Measurements from ENCODE around the gene ATRAID.

The ATRAID gene

GRCh38 chr2:27222407-27222806, 10.6 kb downstream of the ATRAID start:
- TF ChIP-seq CTCF (IDR thresholded peaks at IDR 0.05; ENCODE audit: low read depth, low read length, poor library complexity, severe bottlenecking): no peak
- no peak for TF ChIP-seq EZH2phosphoT487 (IDR thresholded peaks at IDR 0.05; ENCODE audit: borderline replicate concordance, low read length)
- Histone ChIP-seq H3K27me3 (ENCODE audit: control insufficient read depth, low read length) (no peaks in the 10 kb centered on the region), H4K20me1 (ENCODE audit: control insufficient read depth, insufficient read depth, low read depth, low read length) (no peaks in the 10 kb centered on the region), H3K27ac (ENCODE audit: low read depth, low read length) (no peak overlapping the region), H3K4me2 (ENCODE audit: low read length) (no peak overlapping the region), H3K79me2 (ENCODE audit: control insufficient read depth, low read length) (peaks cover 29% of the 10 kb centered on the region), H3K36me3 (ENCODE audit: control insufficient read depth, low read length) (peaks cover 88% of the 10 kb centered on the region), H3K9me3 (ENCODE audit: control insufficient read depth, insufficient read depth, low read length) (no peaks in the 10 kb centered on the region), H3F3A (ENCODE audit: control insufficient read depth, insufficient read depth) (peaks cover 9% of the 10 kb centered on the region), H3K4me1 (ENCODE audit: control insufficient read depth, low read length) (peaks cover 30% of the 10 kb centered on the region), H3K4me3 (ENCODE audit: low read length) (no peak overlapping the region), H3K9me2 (replicated peaks; ENCODE audit: control insufficient read depth, low read length) (no peaks in the 10 kb centered on the region)

GRCh38 chr2:27223416-27223815, 11.6 kb downstream of the ATRAID start:
- Histone ChIP-seq H3K27ac (ENCODE audit: low read depth, low read length) (no peak overlapping the region), H3F3A (ENCODE audit: control insufficient read depth, insufficient read depth) (peaks cover 2% of the 10 kb centered on the region), H3K36me3 (ENCODE audit: control insufficient read depth, low read length) (peaks cover 88% of the 10 kb centered on the region), H3K9me2 (replicated peaks; ENCODE audit: control insufficient read depth, low read length) (no peaks in the 10 kb centered on the region), H3K4me3 (ENCODE audit: low read length) (no peak overlapping the region), H3K27me3 (ENCODE audit: control insufficient read depth, low read length) (no peaks in the 10 kb centered on the region), H4K20me1 (ENCODE audit: control insufficient read depth, insufficient read depth, low read depth, low read length) (no peaks in the 10 kb centered on the region), H3K79me2 (ENCODE audit: control insufficient read depth, low read length) (peaks cover 18% of the 10 kb centered on the region), H3K4me2 (ENCODE audit: low read length) (no peak overlapping the region), H3K9me3 (ENCODE audit: control insufficient read depth, insufficient read depth, low read length) (no peaks in the 10 kb centered on the region), H3K4me1 (ENCODE audit: control insufficient read depth, low read length) (peaks cover 20% of the 10 kb centered on the region)
- TF ChIP-seq CTCF (IDR thresholded peaks at IDR 0.05; ENCODE audit: low read depth, low read length, poor library complexity, severe bottlenecking): no peak
- TF ChIP-seq EZH2phosphoT487 (IDR thresholded peaks at IDR 0.05; ENCODE audit: borderline replicate concordance, low read length): no peak

GRCh38 chr2:27225526-27225925, 13.7 kb downstream of the ATRAID start:
- H3K4me3 ChIP-seq (ENCODE audit: low read length): no peak overlapping the region
- H3K4me2 ChIP-seq (ENCODE audit: low read length): no peak overlapping the region
- no peaks in the 10 kb centered on the region for H3K9me2 ChIP-seq (replicated peaks; ENCODE audit: control insufficient read depth, low read length)
- no peaks in the 10 kb centered on the region for H3K9me3 ChIP-seq (ENCODE audit: control insufficient read depth, insufficient read depth, low read length)
- TF ChIP-seq EZH2phosphoT487 (IDR thresholded peaks at IDR 0.05; ENCODE audit: borderline replicate concordance, low read length) (no peak), CTCF (IDR thresholded peaks at IDR 0.05; ENCODE audit: low read depth, low read length, poor library complexity, severe bottlenecking) (no peak)
- H3K4me1 ChIP-seq (ENCODE audit: control insufficient read depth, low read length): no peaks in the 10 kb centered on the region
- H3K27ac ChIP-seq (ENCODE audit: low read depth, low read length): no peak overlapping the region
- H3F3A ChIP-seq (ENCODE audit: control insufficient read depth, insufficient read depth): no peaks in the 10 kb centered on the region
- H3K79me2 ChIP-seq (ENCODE audit: control insufficient read depth, low read length): no peaks in the 10 kb centered on the region; the same call in 1 of the 2 replicates
- no peaks in the 10 kb centered on the region for H3K27me3 ChIP-seq (ENCODE audit: control insufficient read depth, low read length)
- peaks cover 80% of the 10 kb centered on the region for H3K36me3 ChIP-seq (ENCODE audit: control insufficient read depth, low read length)
- H4K20me1 ChIP-seq (ENCODE audit: control insufficient read depth, insufficient read depth, low read depth, low read length): no peaks in the 10 kb centered on the region

GRCh38 chr2:27227501-27227900, 15.7 kb downstream of the ATRAID start:
- no peaks in the 10 kb centered on the region for H3K79me2 ChIP-seq (ENCODE audit: control insufficient read depth, low read length)
- H3K36me3 ChIP-seq (ENCODE audit: control insufficient read depth, low read length): peaks cover 81% of the 10 kb centered on the region
- H3K4me3 ChIP-seq (ENCODE audit: low read length): no peak overlapping the region
- H3K27me3 ChIP-seq (ENCODE audit: control insufficient read depth, low read length): no peaks in the 10 kb centered on the region
- no peaks in the 10 kb centered on the region for H3K9me3 ChIP-seq (ENCODE audit: control insufficient read depth, insufficient read depth, low read length)
- H3K4me1 ChIP-seq (ENCODE audit: control insufficient read depth, low read length): no peaks in the 10 kb centered on the region
- H4K20me1 ChIP-seq (ENCODE audit: control insufficient read depth, insufficient read depth, low read depth, low read length): no peaks in the 10 kb centered on the region
- no peak overlapping the region for H3K4me2 ChIP-seq (ENCODE audit: low read length)
- H3K27ac ChIP-seq (ENCODE audit: low read depth, low read length): no peak overlapping the region
- TF ChIP-seq CTCF (IDR thresholded peaks at IDR 0.05; ENCODE audit: low read depth, low read length, poor library complexity, severe bottlenecking) (no peak), EZH2phosphoT487 (IDR thresholded peaks at IDR 0.05; ENCODE audit: borderline replicate concordance, low read length) (no peak)
- no peaks in the 10 kb centered on the region for H3F3A ChIP-seq (ENCODE audit: control insufficient read depth, insufficient read depth)
- no peaks in the 10 kb centered on the region for H3K9me2 ChIP-seq (replicated peaks; ENCODE audit: control insufficient read depth, low read length)

All from DOHH2 (cell line).